T1000 (cell line): ENCODE results near the gene RSAD1.

Source experiments
- DNase-seq: peaks from one replicate; lab custom pipeline; 2025; ENCODE audit warnings: mixed read lengths; lab: John Stamatoyannopoulos, UW

RSAD1 gene

GRCh38 chr17:50493744-50494143, 15.1 kb downstream of the RSAD1 start:
- no peak for DNase-seq

GRCh38 chr17:50495217-50495823, 16.7 kb downstream of the RSAD1 start:
- no peak for DNase-seq

- DNase-seq, result no peak
Measured at GRCh38 chr17:50495918-50496317, 17.3 kb downstream of the RSAD1 start.

- DNase-seq, result no peak
Measured at GRCh38 chr17:50498021-50498874, 19.6 kb downstream of the RSAD1 start.

GRCh38 chr17:50499270-50499669, 20.6 kb downstream of the RSAD1 start:
- DNase-seq, result no peak

- DNase-seq, result no peak
Measured at GRCh38 chr17:50499721-50500120, 21.1 kb downstream of the RSAD1 start.

GRCh38 chr17:50501054-50501453, 22.4 kb downstream of the RSAD1 start:
- DNase-seq, result no peak

GRCh38 chr17:50502301-50502990, 23.8 kb downstream of the RSAD1 start:
- DNase-seq, result no peak

GRCh38 chr17:50505591-50506130, 27.0 kb downstream of the RSAD1 start:
- DNase-seq, result no peak

GRCh38 chr17:50506298-50506697, 27.6 kb downstream of the RSAD1 start:
- DNase-seq, result no peak

GRCh38 chr17:50507871-50508572, 29.4 kb downstream of the RSAD1 start, which contains the start of gene MYCBPAP:
Gene MYCBPAP (plus strand): TSS chr17:50508439. CDS start chr17:50508675, 236 bp downstream.
- DNase-seq, result peak; percentile 73

GRCh38 chr17:50508573-50509460, 30.2 kb downstream of the RSAD1 start:
- no peak for DNase-seq

GRCh38 chr17:50511058-50511457, 32.4 kb downstream of the RSAD1 start:
- no peak for DNase-seq

- DNase-seq, result no peak
Measured at GRCh38 chr17:50513495-50513894, 34.8 kb downstream of the RSAD1 start.

GRCh38 chr17:50514388-50514787, 35.7 kb downstream of the RSAD1 start:
- DNase-seq, result no peak

GRCh38 chr17:50514936-50515702, 36.5 kb downstream of the RSAD1 start:
- DNase-seq, result no peak

GRCh38 chr17:50517011-50517410, 38.4 kb downstream of the RSAD1 start:
- no peak for DNase-seq

GRCh38 chr17:50517504-50518383, 39.1 kb downstream of the RSAD1 start:
- no peak for DNase-seq
